ENCODE data around the gene CLDN5. TPM values are rescaled to one million over a fixed set of nuclear protein-coding genes. Genes with fewer than 3 reads are reported as not detected.

The CLDN5 gene
- total and polyA plus RNA-seq, 2 experiments from 2014 or later = 2.0 to 3.2 TPM

- H3K36me3 ChIP-seq (ENCODE audit: insufficient read depth) = no peaks in the 10 kb centered on the region
- no peak overlapping the region for H3K4me3 Mint-ChIP-seq
- no peak overlapping the region for H2AFZ ChIP-seq
- no peak overlapping the region for H3K4me2 ChIP-seq
- H3K27me3 Mint-ChIP-seq (ENCODE audit: insufficient read depth, low read depth, poor library complexity) = peaks cover 10% of the 10 kb centered on the region
- no peaks in the 10 kb centered on the region for H3K4me1 ChIP-seq (ENCODE audit: insufficient read depth)
- no peak overlapping the region for H3K27ac Mint-ChIP-seq
- ATAC-seq (no peak), DNase-seq (ENCODE audit: low spot score) (no peak)
- H3K27ac ChIP-seq (ENCODE audit: low read depth) = no peak overlapping the region
- H3K36me3 Mint-ChIP-seq (ENCODE audit: low read depth) = peaks cover 28% of the 10 kb centered on the region
- no peaks in the 10 kb centered on the region for H4K20me1 ChIP-seq (replicated peaks; ENCODE audit: insufficient read depth)
- no peak overlapping the region for H3K4me3 ChIP-seq
- peaks cover 6% of the 10 kb centered on the region for H3K4me1 Mint-ChIP-seq
- no peaks in the 10 kb centered on the region for H3K9me3 Mint-ChIP-seq
- H3K9me2 ChIP-seq (ENCODE audit: insufficient read depth) = no peaks in the 10 kb centered on the region
- no peaks in the 10 kb centered on the region for H3K79me2 ChIP-seq (replicated peaks; ENCODE audit: insufficient read depth)
- no peaks in the 10 kb centered on the region for H3K27me3 ChIP-seq (ENCODE audit: insufficient read depth)
- TF ChIP-seq CREB1 (CRISPR knock-in tag; IDR thresholded peaks at IDR 0.05; ENCODE audit: low read depth) = no peak
- TF ChIP-seq ZNF114 (CRISPR knock-in tag; IDR thresholded peaks at IDR 0.05) = no peak
- 0 out of 2 replicates have a peak, but pooled peaks cover 3% of the 10 kb centered on the region for H3F3A ChIP-seq (replicated peaks; ENCODE audit: low read depth)
Observed at GRCh38 chr22:19505735-19506126, 18.5 kb downstream of the CLDN5 start.

- no peak overlapping the region for H3K4me3 ChIP-seq
- H3K4me1 Mint-ChIP-seq = peaks cover 6% of the 10 kb centered on the region
- 0 out of 2 replicates have a peak, but pooled peaks cover 3% of the 10 kb centered on the region for H3F3A ChIP-seq (replicated peaks; ENCODE audit: low read depth)
- peaks cover 29% of the 10 kb centered on the region for H3K36me3 Mint-ChIP-seq (ENCODE audit: low read depth)
- H3K27ac ChIP-seq (ENCODE audit: low read depth) = no peak overlapping the region
- no peaks in the 10 kb centered on the region for H3K36me3 ChIP-seq (ENCODE audit: insufficient read depth)
- no peaks in the 10 kb centered on the region for H3K27me3 ChIP-seq (ENCODE audit: insufficient read depth)
- H3K9me2 ChIP-seq (ENCODE audit: insufficient read depth) = no peaks in the 10 kb centered on the region
- peaks cover 11% of the 10 kb centered on the region for H3K27me3 Mint-ChIP-seq (ENCODE audit: insufficient read depth, low read depth, poor library complexity)
- no peak overlapping the region for H2AFZ ChIP-seq
- H3K4me2 ChIP-seq = no peak overlapping the region
- no peaks in the 10 kb centered on the region for H4K20me1 ChIP-seq (replicated peaks; ENCODE audit: insufficient read depth)
- ATAC-seq (peak; percentile 38), DNase-seq (ENCODE audit: low spot score) (no peak)
- H3K4me3 Mint-ChIP-seq = no peak overlapping the region
- peak overlapping the region; percentile 52; the same call in 1 of the 2 replicates for H3K27ac Mint-ChIP-seq
- H3K9me3 Mint-ChIP-seq = no peaks in the 10 kb centered on the region
- no peaks in the 10 kb centered on the region for H3K4me1 ChIP-seq (ENCODE audit: insufficient read depth)
- no peaks in the 10 kb centered on the region for H3K79me2 ChIP-seq (replicated peaks; ENCODE audit: insufficient read depth)
- TF ChIP-seq ZNF462 (CRISPR knock-in tag; IDR thresholded peaks at IDR 0.05) = no peak
- no peak for TF ChIP-seq REST (IDR thresholded peaks at IDR 0.05; ENCODE audit: unreplicated experiment)
- TF ChIP-seq ZNF114 (CRISPR knock-in tag; IDR thresholded peaks at IDR 0.05) = no peak
- no peak for TF ChIP-seq STAT1 (IDR thresholded peaks at IDR 0.05; ENCODE audit: unreplicated experiment)
- no peak for TF ChIP-seq ZNF331 (CRISPR knock-in tag; IDR thresholded peaks at IDR 0.05; ENCODE audit: low read depth)
- TF ChIP-seq CTCF (conservative IDR thresholded peaks at IDR 0.05; ENCODE audit: low read depth in 2 of 2) = no peak
Observed at GRCh38 chr22:19504900-19505734, 19.1 kb downstream of the CLDN5 start.
